ENCODE results near the gene FBXO31. TPM values are rescaled to one million over a fixed set of nuclear protein-coding genes. Genes with fewer than 3 reads are reported as not detected.
A peak's percentile ranks its signal among the peaks of the same experiment; 100 is the strongest.

FBXO31 gene
- total and polyA plus RNA-seq, 9 of the 15 experiments (the other 6 are each of a cell fraction or from before 2014, with no cell fraction given) = 0.18 to 33.3 (median 10.9) TPM

DNA sequence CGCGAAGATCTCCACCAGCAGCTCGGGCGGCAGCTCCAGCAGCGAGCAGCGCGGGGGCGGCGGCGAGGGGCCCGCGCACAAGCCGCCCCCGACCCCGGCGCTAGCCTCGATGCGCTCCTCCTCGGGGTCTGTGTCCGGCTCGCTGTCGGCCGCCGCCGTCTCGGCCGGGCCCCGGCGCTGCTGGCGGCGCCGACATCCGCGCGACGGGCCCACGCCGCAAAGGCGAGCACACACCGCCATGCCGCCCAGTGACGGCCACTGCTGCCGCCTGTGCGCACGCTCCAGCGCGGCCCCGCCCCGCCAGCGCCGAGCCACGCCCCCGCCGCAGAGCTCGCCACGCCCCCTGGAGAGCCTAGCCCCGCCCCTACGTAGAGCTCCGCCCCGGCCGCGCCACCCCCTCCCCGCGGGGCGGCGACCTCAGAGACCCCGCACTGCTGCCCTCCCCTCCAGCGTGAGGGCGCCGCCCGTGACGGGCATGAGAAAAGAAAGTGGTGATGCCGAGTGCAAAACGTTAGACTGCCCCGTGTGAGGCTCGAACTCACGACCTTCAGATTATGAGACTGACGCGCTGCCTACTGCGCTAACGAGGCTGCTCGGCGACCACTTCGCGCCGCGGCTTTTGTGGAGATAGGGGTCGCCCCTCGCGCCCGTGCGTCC, at the start of gene FBXO31 (continued):
- TF ChIP-seq, protein P1, sequence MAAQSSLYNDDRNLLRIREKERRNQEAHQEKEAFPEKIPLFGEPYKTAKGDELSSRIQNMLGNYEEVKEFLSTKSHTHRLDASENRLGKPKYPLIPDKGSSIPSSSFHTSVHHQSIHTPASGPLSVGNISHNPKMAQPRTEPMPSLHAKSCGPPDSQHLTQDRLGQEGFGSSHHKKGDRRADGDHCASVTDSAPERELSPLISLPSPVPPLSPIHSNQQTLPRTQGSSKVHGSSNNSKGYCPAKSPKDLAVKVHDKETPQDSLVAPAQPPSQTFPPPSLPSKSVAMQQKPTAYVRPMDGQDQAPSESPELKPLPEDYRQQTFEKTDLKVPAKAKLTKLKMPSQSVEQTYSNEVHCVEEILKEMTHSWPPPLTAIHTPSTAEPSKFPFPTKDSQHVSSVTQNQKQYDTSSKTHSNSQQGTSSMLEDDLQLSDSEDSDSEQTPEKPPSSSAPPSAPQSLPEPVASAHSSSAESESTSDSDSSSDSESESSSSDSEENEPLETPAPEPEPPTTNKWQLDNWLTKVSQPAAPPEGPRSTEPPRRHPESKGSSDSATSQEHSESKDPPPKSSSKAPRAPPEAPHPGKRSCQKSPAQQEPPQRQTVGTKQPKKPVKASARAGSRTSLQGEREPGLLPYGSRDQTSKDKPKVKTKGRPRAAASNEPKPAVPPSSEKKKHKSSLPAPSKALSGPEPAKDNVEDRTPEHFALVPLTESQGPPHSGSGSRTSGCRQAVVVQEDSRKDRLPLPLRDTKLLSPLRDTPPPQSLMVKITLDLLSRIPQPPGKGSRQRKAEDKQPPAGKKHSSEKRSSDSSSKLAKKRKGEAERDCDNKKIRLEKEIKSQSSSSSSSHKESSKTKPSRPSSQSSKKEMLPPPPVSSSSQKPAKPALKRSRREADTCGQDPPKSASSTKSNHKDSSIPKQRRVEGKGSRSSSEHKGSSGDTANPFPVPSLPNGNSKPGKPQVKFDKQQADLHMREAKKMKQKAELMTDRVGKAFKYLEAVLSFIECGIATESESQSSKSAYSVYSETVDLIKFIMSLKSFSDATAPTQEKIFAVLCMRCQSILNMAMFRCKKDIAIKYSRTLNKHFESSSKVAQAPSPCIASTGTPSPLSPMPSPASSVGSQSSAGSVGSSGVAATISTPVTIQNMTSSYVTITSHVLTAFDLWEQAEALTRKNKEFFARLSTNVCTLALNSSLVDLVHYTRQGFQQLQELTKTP (IDR thresholded peaks at IDR 0.05; ENCODE audit: low read depth in 1 of 2, partially characterized antibody in 2 of 2) = peak in 1 of 2 experiments; percentile 63
- TF ChIP-seq, protein P2, sequence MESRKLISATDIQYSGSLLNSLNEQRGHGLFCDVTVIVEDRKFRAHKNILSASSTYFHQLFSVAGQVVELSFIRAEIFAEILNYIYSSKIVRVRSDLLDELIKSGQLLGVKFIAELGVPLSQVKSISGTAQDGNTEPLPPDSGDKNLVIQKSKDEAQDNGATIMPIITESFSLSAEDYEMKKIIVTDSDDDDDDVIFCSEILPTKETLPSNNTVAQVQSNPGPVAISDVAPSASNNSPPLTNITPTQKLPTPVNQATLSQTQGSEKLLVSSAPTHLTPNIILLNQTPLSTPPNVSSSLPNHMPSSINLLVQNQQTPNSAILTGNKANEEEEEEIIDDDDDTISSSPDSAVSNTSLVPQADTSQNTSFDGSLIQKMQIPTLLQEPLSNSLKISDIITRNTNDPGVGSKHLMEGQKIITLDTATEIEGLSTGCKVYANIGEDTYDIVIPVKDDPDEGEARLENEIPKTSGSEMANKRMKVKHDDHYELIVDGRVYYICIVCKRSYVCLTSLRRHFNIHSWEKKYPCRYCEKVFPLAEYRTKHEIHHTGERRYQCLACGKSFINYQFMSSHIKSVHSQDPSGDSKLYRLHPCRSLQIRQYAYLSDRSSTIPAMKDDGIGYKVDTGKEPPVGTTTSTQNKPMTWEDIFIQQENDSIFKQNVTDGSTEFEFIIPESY (CRISPR knock-in tag; IDR thresholded peaks at IDR 0.05) = peak; percentile 42; the same call in 1 of the 2 replicates
- peak; percentile 49; the same call in 1 of the 2 replicates for TF ChIP-seq JUND (IDR thresholded peaks at IDR 0.05; ENCODE audit: borderline replicate concordance, low read depth, low read length)
- no peak; the same call in 2 of the 3 replicates for TF ChIP-seq JUND (tag; IDR thresholded peaks at IDR 0.05; ENCODE audit: borderline replicate concordance, low read depth, low read length)
- no peak for TF ChIP-seq HMG20B (CRISPR knock-in tag; IDR thresholded peaks at IDR 0.05)
- TF ChIP-seq ZNF263 (CRISPR knock-in tag; IDR thresholded peaks at IDR 0.05; ENCODE audit: borderline replicate concordance) = no peak; the same call in 1 of the 2 replicates
- peak; percentile 76 to 77 for TF ChIP-seq SIN3A (IDR thresholded peaks at IDR 0.05; ENCODE audit: borderline replicate concordance in 2 of 2, control insufficient read depth in 1 of 2, low read depth in 2 of 2, low read length in 2 of 2)
- peak; percentile 55; the same call in 1 of the 2 replicates for TF ChIP-seq MYNN (IDR thresholded peaks at IDR 0.05)
- no peak for TF ChIP-seq MYNN (CRISPR knock-in tag; IDR thresholded peaks at IDR 0.05)
- peak; percentile 65; the same call in 1 of the 2 replicates for TF ChIP-seq GTF2F1 (IDR thresholded peaks at IDR 0.05; ENCODE audit: low read depth, low read length)
- TF ChIP-seq HDAC1 (IDR thresholded peaks at IDR 0.05) = peak; percentile 15 to 35; a peak in 1 of 4 replicates
- no peak; the same call in 1 of the 2 replicates for TF ChIP-seq EGR1 (conservative IDR thresholded peaks at IDR 0.05)
- peak; percentile 84 for TF ChIP-seq CREM (IDR thresholded peaks at IDR 0.05; ENCODE audit: low read depth)
- no peak for TF ChIP-seq HMG20A (CRISPR knock-in tag; conservative IDR thresholded peaks at IDR 0.05)
- TF ChIP-seq POLR2G (IDR thresholded peaks at IDR 0.05; ENCODE audit: low read depth, low read length) = peak; percentile 85

Data from K562 (cell line).